HG03139 (cell line): ENCODE data around the gene VWA7.
A peak's percentile ranks its signal among the peaks of the same experiment; 100 is the strongest.
"Not testable (repeated sequence)": the region's sequence is repeated elsewhere in the genome, so short reads cannot be mapped to it uniquely, and the experiment has no call there.

ENCODE experiments used
- ATAC-seq: cut with Tn5 transposase; IDR thresholded peaks from one replicate; pipeline ENCODE4 v1.9.1; 2021; ENCODE audit not compliant: unreplicated experiment

VWA7 gene, protein sequence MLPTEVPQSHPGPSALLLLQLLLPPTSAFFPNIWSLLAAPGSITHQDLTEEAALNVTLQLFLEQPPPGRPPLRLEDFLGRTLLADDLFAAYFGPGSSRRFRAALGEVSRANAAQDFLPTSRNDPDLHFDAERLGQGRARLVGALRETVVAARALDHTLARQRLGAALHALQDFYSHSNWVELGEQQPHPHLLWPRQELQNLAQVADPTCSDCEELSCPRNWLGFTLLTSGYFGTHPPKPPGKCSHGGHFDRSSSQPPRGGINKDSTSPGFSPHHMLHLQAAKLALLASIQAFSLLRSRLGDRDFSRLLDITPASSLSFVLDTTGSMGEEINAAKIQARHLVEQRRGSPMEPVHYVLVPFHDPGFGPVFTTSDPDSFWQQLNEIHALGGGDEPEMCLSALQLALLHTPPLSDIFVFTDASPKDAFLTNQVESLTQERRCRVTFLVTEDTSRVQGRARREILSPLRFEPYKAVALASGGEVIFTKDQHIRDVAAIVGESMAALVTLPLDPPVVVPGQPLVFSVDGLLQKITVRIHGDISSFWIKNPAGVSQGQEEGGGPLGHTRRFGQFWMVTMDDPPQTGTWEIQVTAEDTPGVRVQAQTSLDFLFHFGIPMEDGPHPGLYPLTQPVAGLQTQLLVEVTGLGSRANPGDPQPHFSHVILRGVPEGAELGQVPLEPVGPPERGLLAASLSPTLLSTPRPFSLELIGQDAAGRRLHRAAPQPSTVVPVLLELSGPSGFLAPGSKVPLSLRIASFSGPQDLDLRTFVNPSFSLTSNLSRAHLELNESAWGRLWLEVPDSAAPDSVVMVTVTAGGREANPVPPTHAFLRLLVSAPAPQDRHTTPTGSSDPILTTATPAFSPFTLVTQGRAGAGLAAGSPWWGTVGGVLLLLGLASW

DNA sequence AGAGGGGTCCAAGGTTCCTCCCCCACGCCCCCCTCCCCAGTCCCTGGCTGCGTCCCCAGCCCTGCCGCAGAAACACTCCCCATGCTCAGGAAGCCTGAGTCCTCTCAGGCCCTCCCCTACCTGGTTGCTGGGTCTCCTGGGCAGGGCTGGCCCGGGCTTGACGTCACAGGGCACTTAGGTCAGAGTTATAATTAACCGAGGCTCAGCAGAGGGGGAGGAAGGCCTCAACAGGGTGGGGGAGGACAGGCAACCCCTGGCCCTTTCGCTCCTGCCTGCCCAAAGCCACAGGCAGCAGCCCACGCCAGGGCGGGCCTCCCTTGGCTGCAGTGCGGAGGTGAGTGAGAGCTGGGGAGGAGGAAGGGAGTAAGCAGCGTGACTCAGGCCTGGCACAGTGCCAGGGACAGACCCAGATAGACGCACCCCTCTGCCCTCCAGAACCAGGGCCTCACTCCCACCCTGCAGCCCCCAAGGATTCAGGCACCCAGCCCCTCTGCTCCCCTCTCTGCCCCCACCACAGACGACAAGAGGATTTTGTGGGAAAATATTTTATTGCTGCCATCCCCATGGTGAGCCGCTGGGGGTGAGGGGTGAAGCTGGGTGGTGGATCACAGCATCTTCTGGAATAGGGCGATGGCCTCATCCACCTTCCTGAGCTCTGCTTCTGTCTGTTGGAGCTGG, at the start of gene VWA7:
Gene VWA7, minus strand, starts transcription at position 340 of the 678 bp plus-strand sequence. CDS start 549 bp downstream, outside the sequence.
- ATAC-seq: no peak

DNA sequence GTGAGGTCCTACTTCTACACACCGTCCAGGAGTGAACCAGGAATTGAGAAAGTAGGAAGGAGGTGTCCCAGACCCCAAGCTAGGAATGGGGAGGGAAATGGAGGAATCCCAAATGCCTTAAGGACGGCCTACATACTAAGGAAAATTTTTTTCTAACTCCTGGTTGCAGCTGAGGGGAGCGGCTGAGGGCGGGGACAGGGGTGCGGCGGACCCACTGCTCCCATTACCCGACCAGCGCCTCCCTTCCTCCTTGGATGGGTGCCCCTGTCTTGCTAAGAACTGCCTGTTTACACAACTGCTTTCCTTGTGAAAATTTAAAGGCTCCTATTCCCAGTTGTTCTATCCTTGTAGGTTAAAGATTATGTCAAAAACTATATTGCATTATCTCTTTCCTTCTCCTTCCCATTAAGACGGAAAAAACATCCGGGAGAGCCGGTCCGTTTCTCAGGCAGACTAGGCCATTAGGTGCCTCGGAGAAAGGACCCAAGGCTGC, 49.7 kb upstream of the VWA7 start:
- ATAC-seq: no peak

DNA sequence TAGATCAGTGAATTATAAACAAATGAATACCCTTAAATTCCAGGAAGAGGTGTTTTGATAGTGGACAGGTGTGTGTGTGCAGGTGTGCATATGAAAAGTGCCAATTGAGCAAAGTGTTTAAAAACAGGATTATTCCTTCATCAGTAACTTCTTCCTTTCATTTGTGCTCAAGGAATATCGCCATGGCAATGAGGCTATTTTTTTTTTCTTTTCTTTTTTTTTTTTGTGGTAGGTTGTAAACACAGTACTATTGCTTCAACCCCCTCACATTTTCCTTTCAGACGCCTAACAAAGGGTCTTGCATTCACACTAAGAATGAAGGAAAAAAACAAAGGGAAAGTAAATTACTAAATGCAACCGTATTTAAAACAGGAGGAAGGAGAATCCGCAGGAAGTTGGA, 48.4 kb upstream of the VWA7 start:
- no peak for ATAC-seq

GRCh38 chr6:31823592-31824196, 46.6 kb upstream of the VWA7 start:
- not testable (repeated sequence) for ATAC-seq

- ATAC-seq: no peak
Observed at GRCh38 chr6:31822036-31822821, 45.1 kb upstream of the VWA7 start.

GRCh38 chr6:31821301-31822035, 44.3 kb upstream of the VWA7 start:
- ATAC-seq: no peak

- ATAC-seq: not testable (repeated sequence)
Observed at GRCh38 chr6:31820399-31820798, 43.3 kb upstream of the VWA7 start.

- no peak for ATAC-seq
Observed at GRCh38 chr6:31819871-31820299, 42.8 kb upstream of the VWA7 start.

DNA sequence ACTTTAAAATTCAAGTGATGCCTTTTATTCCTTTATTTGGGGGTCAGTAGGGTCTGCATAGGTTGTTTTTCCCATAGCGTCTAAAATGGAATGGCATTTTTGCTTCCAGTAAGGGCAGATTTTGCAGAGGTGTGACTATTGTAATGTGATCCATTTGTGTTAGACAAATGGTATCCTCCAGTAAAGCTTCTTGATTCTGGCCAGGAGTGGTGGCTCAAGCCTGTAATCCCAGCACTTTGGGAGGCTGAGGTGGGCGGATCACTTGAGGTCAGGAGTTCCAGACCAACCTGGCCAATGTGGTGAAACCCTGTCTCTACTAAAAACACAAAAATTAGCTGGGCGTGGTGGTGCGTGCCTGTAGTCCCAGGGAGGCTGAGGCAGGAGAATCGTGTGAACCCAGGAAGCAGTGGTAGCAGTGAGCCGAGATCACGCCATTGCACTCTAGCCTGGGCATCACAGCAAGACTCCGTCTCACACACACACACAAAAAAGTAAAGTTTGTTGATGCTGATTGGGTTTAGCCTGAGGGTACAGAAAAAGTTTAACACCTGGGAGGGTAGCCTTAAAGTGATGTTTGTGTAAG, 40.9 kb upstream of the VWA7 start:
- ATAC-seq: not testable (repeated sequence)

- ATAC-seq: not testable (repeated sequence)
Observed at GRCh38 chr6:31817133-31817928, 40.2 kb upstream of the VWA7 start.

DNA sequence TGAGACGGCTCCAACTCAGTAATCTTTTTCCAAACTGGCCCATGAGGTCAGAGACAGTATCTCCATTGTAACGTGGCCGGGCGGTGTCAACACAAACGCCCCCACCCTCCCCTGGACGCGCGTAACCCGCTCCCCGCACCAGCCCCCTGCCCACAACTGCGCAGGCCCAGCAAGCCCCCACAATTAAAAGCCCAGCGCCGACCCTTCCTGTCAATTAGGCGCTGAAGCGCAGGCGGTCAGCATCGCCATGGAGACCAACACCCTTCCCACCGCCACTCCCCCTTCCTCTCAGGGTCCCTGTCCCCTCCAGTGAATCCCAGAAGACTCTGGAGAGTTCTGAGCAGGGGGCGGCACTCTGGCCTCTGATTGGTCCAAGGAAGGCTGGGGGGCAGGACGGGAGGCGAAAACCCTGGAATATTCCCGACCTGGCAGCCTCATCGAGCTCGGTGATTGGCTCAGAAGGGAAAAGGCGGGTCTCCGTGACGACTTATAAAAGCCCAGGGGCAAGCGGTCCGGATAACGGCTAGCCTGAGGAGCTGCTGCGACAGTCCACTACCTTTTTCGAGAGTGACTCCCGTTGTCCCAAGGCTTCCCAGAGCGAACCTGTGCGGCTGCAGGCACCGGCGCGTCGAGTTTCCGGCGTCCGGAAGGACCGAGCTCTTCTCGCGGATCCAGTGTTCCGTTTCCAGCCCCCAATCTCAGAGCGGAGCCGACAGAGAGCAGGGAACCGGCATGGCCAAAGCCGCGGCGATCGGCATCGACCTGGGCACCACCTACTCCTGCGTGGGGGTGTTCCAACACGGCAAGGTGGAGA, 38.1 kb upstream of the VWA7 start, which contains the start of the genes HSPA1A and HSPA1L:
Gene HSPA1A, plus strand, starts transcription at position 519 of the 814 bp plus-strand sequence. Its CDS starts 214 bp downstream, at position 733.
Gene HSPA1L, minus strand, starts transcription at position 259 of the 814 bp plus-strand sequence. CDS start 3,311 bp downstream, outside the sequence.
- no peak for ATAC-seq

GRCh38 chr6:31814677-31815024, 37.5 kb upstream of the VWA7 start:
- no peak for ATAC-seq

- ATAC-seq: no peak
Observed at GRCh38 chr6:31813465-31813849, 36.3 kb upstream of the VWA7 start.

DNA sequence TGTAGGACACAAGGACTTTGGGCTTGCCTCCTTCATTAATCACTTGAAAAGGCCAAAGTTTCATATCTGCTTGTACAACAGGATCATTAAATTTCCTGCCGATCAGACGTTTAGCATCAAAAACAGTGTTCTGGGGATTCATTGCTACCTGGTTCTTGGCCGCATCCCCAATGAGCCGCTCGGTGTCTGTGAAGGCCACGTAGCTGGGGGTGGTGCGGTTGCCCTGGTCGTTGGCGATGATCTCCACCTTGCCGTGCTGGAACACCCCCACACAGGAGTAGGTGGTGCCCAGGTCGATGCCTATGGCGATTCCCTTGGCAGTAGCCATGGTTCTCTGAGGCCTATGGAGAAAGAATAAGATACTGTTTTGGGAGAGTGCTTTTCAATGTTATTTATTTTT, 34.5 kb upstream of the VWA7 start:
- ATAC-seq: no peak

DNA sequence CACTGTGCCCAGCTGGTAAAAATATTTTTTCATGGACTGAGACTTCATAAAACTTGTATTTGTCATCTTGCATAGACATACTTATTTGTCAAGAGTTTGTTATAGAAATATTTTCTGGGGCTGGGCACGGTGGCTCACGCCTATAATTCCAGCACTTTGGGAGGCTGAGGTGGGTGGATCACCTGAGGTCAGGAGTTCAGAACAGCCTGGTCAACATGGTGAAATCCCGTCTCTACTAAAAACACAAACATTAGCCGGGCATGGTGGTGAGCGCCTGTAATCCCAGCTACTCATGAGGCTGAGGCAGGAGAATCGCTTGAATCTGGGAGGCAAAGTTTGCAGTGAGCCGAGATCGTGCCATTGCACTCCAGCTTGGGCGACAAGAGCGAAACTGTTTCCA, 31.5 kb upstream of the VWA7 start:
- ATAC-seq: not testable (repeated sequence)

- ATAC-seq: peak; percentile 93
Observed at GRCh38 chr6:31806470-31807272, 29.5 kb upstream of the VWA7 start, which contains the start of gene LSM2. TSS of gene LSM2 (minus strand) at chr6:31806966. CDS start at chr6:31806757, 209 bp downstream.
